ENCODE measurements around the gene ATF7.

Gene ATF7

DNA sequence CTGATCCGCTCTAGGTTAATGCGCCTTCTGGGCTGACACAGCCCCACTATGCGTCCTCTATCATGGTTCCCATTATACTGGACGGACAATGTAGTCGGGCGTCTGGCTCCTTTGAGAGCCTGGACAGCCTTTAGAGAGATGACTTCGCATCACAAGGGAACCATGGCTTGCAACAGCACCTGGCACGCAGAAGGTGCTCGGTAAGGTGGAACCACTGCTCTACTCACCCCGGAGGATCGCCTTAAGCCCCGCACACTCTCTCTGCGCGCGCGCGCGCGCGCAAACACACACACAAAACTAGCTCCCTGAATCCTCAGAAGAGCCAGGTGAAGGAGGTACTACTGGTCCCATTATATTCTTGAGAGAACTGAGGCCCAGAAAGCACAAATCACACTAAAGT is 134.0 kb downstream of the ATF7 start:
- TF ChIP-seq CTCF (conservative IDR thresholded peaks at IDR 0.05; ENCODE audit: low read depth, low read length), result no peak
- no peak for DNase-seq (ENCODE audit: low read depth)
- H3K4me3 ChIP-seq (ENCODE audit: low read length), result peak overlapping the region; percentile 47

DNA sequence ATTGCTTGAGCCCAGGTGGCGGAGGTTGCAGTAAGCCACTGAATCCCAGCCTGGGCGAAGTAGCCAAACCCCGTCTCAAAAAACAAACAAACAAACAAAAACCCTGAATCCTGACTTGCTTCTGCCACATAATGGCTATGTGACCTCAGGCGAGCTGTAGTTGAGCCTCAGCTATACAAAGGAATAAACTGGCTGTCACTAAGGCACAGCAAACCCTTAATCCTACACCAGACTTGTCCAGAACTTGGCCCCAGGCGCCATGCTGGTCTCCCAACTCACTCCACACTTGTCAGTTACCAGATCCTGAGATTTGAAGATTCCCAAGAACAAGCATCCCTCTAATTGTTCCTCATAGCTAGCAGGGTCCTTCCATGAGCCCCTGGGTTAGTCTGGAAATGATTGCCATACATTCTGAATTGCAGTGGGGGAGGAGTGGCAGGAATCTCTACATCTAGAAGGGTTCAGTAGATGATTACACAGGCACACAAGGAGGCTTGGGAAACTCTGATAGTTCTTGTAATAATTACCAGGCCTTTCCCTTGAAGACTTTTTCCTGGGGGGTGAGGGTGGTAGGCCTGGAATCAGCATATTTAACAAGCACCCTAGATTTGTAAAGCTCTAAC is 136.8 kb downstream of the ATF7 start:
- no peak overlapping the region for H3K4me3 ChIP-seq (ENCODE audit: low read length)
- TF ChIP-seq CTCF (conservative IDR thresholded peaks at IDR 0.05; ENCODE audit: low read depth, low read length), result no peak
- no peak for DNase-seq (ENCODE audit: low read depth)

- no peak overlapping the region for H3K4me3 ChIP-seq (ENCODE audit: low read length)
- DNase-seq (ENCODE audit: low read depth), result no peak
- TF ChIP-seq CTCF (conservative IDR thresholded peaks at IDR 0.05; ENCODE audit: low read depth, low read length), result no peak
These were observed 139.3 kb downstream of the ATF7 start for GRCh38 chr12:53486736-53487487.

- no peak for DNase-seq (ENCODE audit: low read depth)
- no peak for TF ChIP-seq CTCF (conservative IDR thresholded peaks at IDR 0.05; ENCODE audit: low read depth, low read length)
These were observed 140.0 kb downstream of the ATF7 start for GRCh38 chr12:53485955-53486735.

DNA sequence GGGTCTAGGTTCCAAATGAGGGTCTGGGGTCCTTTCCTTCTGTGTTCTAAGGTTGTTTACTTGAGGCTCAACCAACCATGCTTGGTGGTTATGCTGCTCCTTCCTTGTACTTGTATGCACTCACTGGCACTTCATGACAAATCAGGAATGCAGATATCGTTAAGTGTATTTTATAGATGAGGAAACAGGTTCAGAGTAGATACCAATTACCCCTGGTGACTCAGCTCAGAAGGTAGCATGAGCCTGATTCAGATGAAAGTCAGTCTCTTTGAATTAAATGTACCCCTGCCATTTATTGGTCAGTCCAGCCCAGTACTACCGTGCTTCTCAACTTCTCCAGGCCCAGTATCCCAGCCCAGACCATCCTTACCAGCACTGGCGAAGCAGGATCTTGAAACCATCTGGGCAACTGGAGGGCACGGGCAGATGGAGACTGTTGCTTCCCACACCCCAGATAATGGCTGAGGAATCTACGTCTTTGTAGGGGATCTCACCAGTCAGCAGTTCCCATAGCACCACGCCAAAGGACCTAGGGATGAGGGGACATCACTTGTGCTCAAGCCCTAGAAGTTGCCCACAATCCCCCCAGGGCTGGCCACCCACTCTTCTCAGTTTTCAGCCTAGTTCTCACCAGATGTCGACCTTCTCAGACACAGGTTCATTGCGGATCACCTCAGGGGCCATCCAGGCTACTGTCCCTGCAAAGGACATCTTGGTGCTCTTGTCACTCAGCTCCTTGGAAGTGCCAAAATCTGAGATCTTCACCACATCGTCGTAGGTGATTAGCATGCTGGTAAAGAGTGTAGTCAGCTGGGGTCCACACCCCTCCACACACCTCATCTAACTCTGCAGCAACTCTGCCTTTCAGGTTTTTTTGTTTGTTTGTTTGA is 141.3 kb downstream of the ATF7 start:
- DNase-seq (ENCODE audit: low read depth), result no peak
- no peak overlapping the region for H3K4me3 ChIP-seq (ENCODE audit: low read length)
- TF ChIP-seq CTCF (conservative IDR thresholded peaks at IDR 0.05; ENCODE audit: low read depth, low read length), result no peak

More at GRCh38 chr12:53485955-53486735, 140.0 kb downstream of the ATF7 start:
- H3K4me3 ChIP-seq (ENCODE audit: low read length), result no peak overlapping the region

DNA sequence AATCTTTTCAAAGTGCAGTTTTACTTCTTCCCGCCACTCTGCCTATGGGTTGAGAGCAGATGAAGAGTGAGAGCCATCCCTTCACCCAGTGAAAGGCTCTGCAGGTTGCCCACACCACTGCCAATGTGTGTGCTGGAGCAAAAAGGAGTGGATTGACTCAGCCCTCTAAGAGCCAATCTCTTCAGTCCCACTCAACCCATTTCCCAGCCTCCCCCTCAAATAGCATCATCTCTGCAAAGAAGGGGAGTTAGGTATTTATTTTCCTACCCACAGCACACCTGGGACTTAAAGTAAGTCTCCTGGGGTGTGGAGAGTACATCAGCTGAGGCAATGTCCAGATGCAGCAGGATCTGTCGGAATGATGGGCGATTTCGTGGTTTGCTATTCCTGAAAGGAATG is 142.2 kb downstream of the ATF7 start:
- no peak for TF ChIP-seq CTCF (conservative IDR thresholded peaks at IDR 0.05; ENCODE audit: low read depth, low read length)
- DNase-seq (ENCODE audit: low read depth), result no peak
- H3K4me3 ChIP-seq (ENCODE audit: low read length), result no peak overlapping the region

Data from retinal pigment epithelial cell (primary cell).